Stimulated activated naive CD8-positive, alpha-beta T cell treated with anti-CD3 and anti-CD28 coated beads, Interleukin-15, amount 100 ng/mL, for 72 hours (primary cell): ENCODE measurements around the gene SLC39A8.
A peak's percentile ranks its signal among the peaks of the same experiment; 100 is the strongest.

Experiments
- ATAC-seq: fragments of 150-1000 bp; cut with Tn5 transposase; 2 replicates; pipeline ENCODE4 v1.10.0; 2021; ENCODE audit warnings: mild to moderate bottlenecking, moderate library complexity
- DNase-seq, 2 donors: peaks; one replicate each; pipeline ENCODE4 v3.0.0; 2021 to 2022
- H3K27ac Mint-ChIP-seq, 2 donors: one replicate each; pipeline ENCODE4 v1.8.0; 2022; ENCODE audit warnings: mild to moderate bottlenecking in 2 of 2, mixed read lengths in 2 of 2, moderate library complexity in 2 of 2
- H3K27me3 Mint-ChIP-seq: one replicate; pipeline ENCODE4 v1.8.0; 2022; ENCODE audit warnings: mixed read lengths
- H3K4me1 Mint-ChIP-seq: one replicate; pipeline ENCODE4 v1.8.0; 2022; ENCODE audit warnings: mild to moderate bottlenecking, mixed read lengths
- H3K4me3 Mint-ChIP-seq, 2 donors: one replicate each; pipeline ENCODE4 v1.8.0; 2022; ENCODE audit warnings: mild to moderate bottlenecking in 2 of 2, mixed read lengths in 2 of 2, moderate library complexity in 1 of 2
- H3K9me3 Mint-ChIP-seq, 2 donors: one replicate each; pipeline ENCODE4 v1.8.0; 2022; ENCODE audit warnings: mixed read lengths in 2 of 2

The SLC39A8 gene

GRCh38 chr4:102321260-102321995, 23.9 kb downstream of the SLC39A8 start:
- ATAC-seq (peak; percentile 70), DNase-seq (no peak)
- Mint-ChIP-seq H3K9me3 (no peaks in the 10 kb centered on the region), H3K27me3 (no peaks in the 10 kb centered on the region), H3K4me1 (peaks cover 35% of the 10 kb centered on the region), H3K27ac (peak overlapping the region in 1 of 2 donors; percentile 65), H3K4me3 (peak overlapping the region in 1 of 2 donors; percentile 35)

DNA sequence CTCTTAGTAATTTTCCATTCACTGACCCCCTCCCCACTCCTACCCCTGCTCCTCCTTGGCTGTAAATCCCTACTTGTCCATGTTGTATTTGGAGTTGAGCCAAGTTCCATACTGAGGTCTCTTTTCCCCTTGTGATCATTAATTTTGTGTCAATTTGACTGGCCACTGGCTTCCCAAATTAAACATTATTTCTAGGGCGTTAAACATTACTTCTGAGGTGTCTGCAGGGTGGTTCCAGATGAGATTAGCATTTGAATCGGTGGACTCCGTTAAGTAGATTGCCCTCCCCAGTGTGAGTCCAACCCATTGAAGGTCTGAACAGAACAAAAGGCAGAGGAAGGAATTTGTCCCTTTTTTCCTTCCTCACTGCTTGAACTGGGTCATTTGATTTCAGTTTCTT, 25.7 kb downstream of the SLC39A8 start:
- Mint-ChIP-seq H3K9me3 (no peaks in the 10 kb centered on the region), H3K4me1 (peaks cover 28% of the 10 kb centered on the region), H3K27ac (no peak overlapping the region), H3K4me3 (no peak overlapping the region), H3K27me3 (no peaks in the 10 kb centered on the region)
- DNase-seq (no peak), ATAC-seq (no peak)

- Mint-ChIP-seq H3K4me1 (peaks cover 39% of the 10 kb centered on the region), H3K4me3 (no peak overlapping the region)
- DNase-seq = no peak
These were observed 26.8 kb downstream of the SLC39A8 start for GRCh38 chr4:102318526-102318925.

GRCh38 chr4:102318105-102318504, 27.2 kb downstream of the SLC39A8 start:
- Mint-ChIP-seq H3K27ac (no peak overlapping the region), H3K9me3 (peaks cover 0 to 9% of the 10 kb centered on the region in 2 donors), H3K4me1 (peaks cover 38% of the 10 kb centered on the region), H3K4me3 (no peak overlapping the region), H3K27me3 (no peaks in the 10 kb centered on the region)
- DNase-seq (no peak), ATAC-seq (no peak)

More at GRCh38 chr4:102318526-102318925, 26.8 kb downstream of the SLC39A8 start:
- ATAC-seq = no peak
- Mint-ChIP-seq H3K27me3 (no peaks in the 10 kb centered on the region), H3K9me3 (peaks cover 0 to 9% of the 10 kb centered on the region in 2 donors), H3K27ac (no peak overlapping the region)

DNA sequence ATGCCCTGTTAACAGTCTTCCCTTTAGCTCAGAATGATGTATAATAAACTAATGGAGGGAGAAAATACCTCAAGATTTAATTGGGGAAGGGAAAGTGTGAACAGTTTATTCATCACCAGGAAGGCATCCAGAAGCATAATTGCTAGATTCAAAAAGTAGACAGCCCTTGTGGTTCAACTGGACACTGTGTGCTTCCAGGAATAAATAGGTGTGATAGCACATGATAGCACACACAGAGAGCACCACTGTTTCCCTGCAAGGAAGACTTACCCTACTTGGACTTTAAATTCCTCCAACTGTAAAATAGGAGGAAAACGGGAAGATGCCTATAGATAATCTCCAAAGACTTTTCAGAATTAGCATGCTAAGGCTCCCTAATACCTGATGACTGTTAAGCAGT, 27.8 kb downstream of the SLC39A8 start:
- H3K4me3 Mint-ChIP-seq = no peak overlapping the region
- H3K4me1 Mint-ChIP-seq = peaks cover 32% of the 10 kb centered on the region
- H3K9me3 Mint-ChIP-seq = peaks cover 0 to 9% of the 10 kb centered on the region in 2 donors
- H3K27me3 Mint-ChIP-seq = no peaks in the 10 kb centered on the region
- no peak overlapping the region for H3K27ac Mint-ChIP-seq
- ATAC-seq (no peak), DNase-seq (no peak)

DNA sequence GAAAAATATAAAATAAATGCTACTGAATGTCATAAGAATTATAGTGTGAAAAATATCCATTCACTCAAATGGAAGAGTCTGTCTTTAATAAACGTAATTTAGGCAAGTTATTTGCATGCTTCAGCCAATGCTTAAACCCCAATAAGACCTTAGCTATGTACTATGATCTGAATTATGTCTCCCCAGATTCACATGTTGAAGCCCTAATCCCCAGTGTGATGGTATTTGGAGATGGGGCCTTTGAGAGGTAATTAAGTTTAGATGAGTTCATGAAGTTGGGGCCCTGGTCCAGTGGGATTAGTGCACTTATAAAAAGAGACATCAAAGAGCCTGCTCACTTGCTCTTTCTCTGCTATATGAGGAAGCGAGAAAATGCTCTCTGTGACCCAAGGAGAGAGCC, 28.7 kb downstream of the SLC39A8 start:
- H3K27me3 Mint-ChIP-seq = no peaks in the 10 kb centered on the region
- no peak overlapping the region for H3K4me3 Mint-ChIP-seq
- DNase-seq (no peak), ATAC-seq (no peak)
- H3K4me1 Mint-ChIP-seq = peaks cover 23% of the 10 kb centered on the region
- no peak overlapping the region for H3K27ac Mint-ChIP-seq
- H3K9me3 Mint-ChIP-seq = peaks cover 0 to 9% of the 10 kb centered on the region in 2 donors

GRCh38 chr4:102315532-102315931, 29.8 kb downstream of the SLC39A8 start:
- no peak overlapping the region for H3K4me3 Mint-ChIP-seq
- ATAC-seq (no peak), DNase-seq (no peak)
- H3K9me3 Mint-ChIP-seq = peaks cover 0 to 9% of the 10 kb centered on the region in 2 donors
- no peaks in the 10 kb centered on the region for H3K27me3 Mint-ChIP-seq
- H3K27ac Mint-ChIP-seq = no peak overlapping the region
- peaks cover 13% of the 10 kb centered on the region for H3K4me1 Mint-ChIP-seq

GRCh38 chr4:102312417-102312816, 32.9 kb downstream of the SLC39A8 start:
- Mint-ChIP-seq H3K4me3 (no peak overlapping the region), H3K27ac (no peak overlapping the region), H3K4me1 (peaks cover 27% of the 10 kb centered on the region), H3K27me3 (no peaks in the 10 kb centered on the region), H3K9me3 (peaks cover 0 to 9% of the 10 kb centered on the region in 2 donors)
- DNase-seq (no peak), ATAC-seq (no peak)

DNA sequence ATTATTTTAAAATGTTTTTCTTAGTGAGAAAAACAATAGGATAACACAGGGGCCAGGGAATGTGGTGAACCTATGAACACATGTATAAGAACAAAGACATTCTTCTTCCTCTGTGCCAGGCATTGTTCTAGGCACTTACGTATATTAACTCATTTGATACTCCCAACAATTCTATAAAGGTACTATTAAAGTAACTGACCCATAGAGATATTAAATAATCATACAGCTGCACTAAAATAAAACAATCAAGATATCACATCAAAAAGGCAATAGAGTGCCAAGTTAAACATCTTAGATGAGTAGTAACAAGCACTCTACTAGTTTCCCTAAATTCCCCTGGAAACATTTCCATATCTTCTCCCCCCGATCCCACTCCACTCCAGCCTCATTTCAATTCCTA, 33.4 kb downstream of the SLC39A8 start:
- Mint-ChIP-seq H3K27me3 (no peaks in the 10 kb centered on the region), H3K4me3 (no peak overlapping the region)

GRCh38 chr4:102311407-102311806, 33.9 kb downstream of the SLC39A8 start:
- Mint-ChIP-seq H3K4me1 (peaks cover 27% of the 10 kb centered on the region), H3K4me3 (no peak overlapping the region), H3K9me3 (peaks cover 0 to 9% of the 10 kb centered on the region in 2 donors), H3K27me3 (no peaks in the 10 kb centered on the region), H3K27ac (no peak overlapping the region)
- no peak for DNase-seq
- no peak for ATAC-seq

More for the DNA sequence above, 33.4 kb downstream of the SLC39A8 start:
- no peak for ATAC-seq
- Mint-ChIP-seq H3K27ac (no peak overlapping the region), H3K4me1 (peaks cover 27% of the 10 kb centered on the region), H3K9me3 (peaks cover 0 to 9% of the 10 kb centered on the region in 2 donors)
- DNase-seq = no peak

DNA sequence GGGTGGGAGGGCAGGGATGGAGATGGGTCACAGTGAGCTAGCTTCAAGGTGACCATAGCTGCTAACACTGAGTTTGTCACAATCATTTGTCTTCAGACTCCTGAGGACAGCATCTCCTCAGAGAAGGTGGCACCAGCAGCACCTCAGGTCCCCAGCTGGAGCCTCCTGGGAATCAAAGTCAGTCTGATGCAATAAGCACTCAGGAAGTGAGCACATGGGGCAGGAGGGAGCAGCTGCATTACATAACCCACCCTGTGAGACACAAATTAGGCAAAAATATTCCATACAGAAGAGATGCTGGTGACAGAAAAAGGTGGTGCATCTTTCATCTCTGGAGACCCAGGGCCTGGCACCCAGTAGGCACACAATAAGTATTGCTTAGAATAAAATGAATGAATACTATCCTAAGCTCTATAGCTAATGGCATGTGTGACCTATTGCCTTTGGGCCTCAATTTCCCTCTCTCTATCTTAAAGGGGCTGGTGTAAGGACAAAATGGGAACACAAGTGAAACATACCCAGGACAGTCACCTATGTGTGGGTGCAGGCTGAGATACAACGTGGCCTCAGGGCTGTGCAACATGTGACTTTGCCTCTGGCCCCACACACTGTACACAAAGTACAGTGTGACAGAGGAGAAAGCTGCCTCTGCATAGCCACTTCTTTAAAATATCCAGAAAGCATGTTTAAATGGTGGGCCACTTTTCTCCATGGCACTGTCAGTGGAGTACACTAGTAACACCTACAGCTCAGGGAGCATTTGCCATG, 37.1 kb downstream of the SLC39A8 start:
- DNase-seq (no peak), ATAC-seq (peak; percentile 57)
- no peak overlapping the region for H3K4me3 Mint-ChIP-seq
- no peaks in the 10 kb centered on the region for H3K9me3 Mint-ChIP-seq
- peak overlapping the region in 1 of 2 donors; percentile 84 for H3K27ac Mint-ChIP-seq
- H3K27me3 Mint-ChIP-seq = no peaks in the 10 kb centered on the region
- peaks cover 14% of the 10 kb centered on the region for H3K4me1 Mint-ChIP-seq

GRCh38 chr4:102305666-102306065, 39.6 kb downstream of the SLC39A8 start:
- ATAC-seq (no peak), DNase-seq (no peak)
- no peaks in the 10 kb centered on the region for H3K9me3 Mint-ChIP-seq
- no peaks in the 10 kb centered on the region for H3K27me3 Mint-ChIP-seq
- H3K4me1 Mint-ChIP-seq = peaks cover 14% of the 10 kb centered on the region
- H3K4me3 Mint-ChIP-seq = no peak overlapping the region
- H3K27ac Mint-ChIP-seq = no peak overlapping the region

DNA sequence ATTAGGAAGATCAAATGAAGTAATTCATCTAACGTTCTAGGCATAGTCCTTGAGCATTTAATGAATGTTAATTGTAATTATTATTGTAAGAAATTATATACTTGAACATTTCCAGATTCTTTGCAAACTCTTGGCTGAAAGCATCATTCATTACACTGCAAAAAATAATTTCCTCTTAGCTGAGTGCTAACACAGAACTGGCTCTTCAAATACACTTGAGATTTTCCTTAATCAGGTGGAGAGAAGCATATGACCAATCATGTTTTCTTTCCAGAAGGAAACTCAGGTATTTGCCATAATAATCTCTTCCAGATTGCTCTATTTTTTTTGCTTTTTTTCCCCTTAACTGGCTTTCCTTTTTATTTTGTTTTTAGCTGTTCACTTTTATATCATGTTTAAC, 42.5 kb downstream of the SLC39A8 start:
- no peak overlapping the region for H3K27ac Mint-ChIP-seq
- no peaks in the 10 kb centered on the region for H3K27me3 Mint-ChIP-seq
- DNase-seq = no peak
- ATAC-seq = no peak
- no peak overlapping the region for H3K4me3 Mint-ChIP-seq
- H3K9me3 Mint-ChIP-seq = no peaks in the 10 kb centered on the region
- peaks cover 9% of the 10 kb centered on the region for H3K4me1 Mint-ChIP-seq

GRCh38 chr4:102301167-102301566, 44.1 kb downstream of the SLC39A8 start:
- Mint-ChIP-seq H3K27me3 (no peaks in the 10 kb centered on the region), H3K4me3 (no peak overlapping the region), H3K9me3 (no peaks in the 10 kb centered on the region), H3K4me1 (peaks cover 6% of the 10 kb centered on the region), H3K27ac (no peak overlapping the region)
- no peak for DNase-seq
- no peak for ATAC-seq

- Mint-ChIP-seq H3K9me3 (no peaks in the 10 kb centered on the region), H3K4me1 (peaks cover 6% of the 10 kb centered on the region), H3K4me3 (no peak overlapping the region), H3K27ac (no peak overlapping the region), H3K27me3 (no peaks in the 10 kb centered on the region)
- ATAC-seq (peak; percentile 75), DNase-seq (peak in 1 of 2 donors; percentile 9)
These were observed 45.8 kb downstream of the SLC39A8 start for GRCh38 chr4:102299354-102300107.

- ATAC-seq = no peak
- Mint-ChIP-seq H3K27ac (no peak overlapping the region), H3K4me3 (no peak overlapping the region)
These were observed 46.6 kb downstream of the SLC39A8 start for GRCh38 chr4:102298716-102299115.

More at GRCh38 chr4:102298716-102299115, 46.6 kb downstream of the SLC39A8 start:
- Mint-ChIP-seq H3K9me3 (no peaks in the 10 kb centered on the region), H3K27me3 (no peaks in the 10 kb centered on the region), H3K4me1 (peaks cover 6% of the 10 kb centered on the region)
- DNase-seq = no peak
